D721Med (cell line): ENCODE data around the gene LGALS7B.
"Not testable (repeated sequence)": the region's sequence is repeated elsewhere in the genome, so short reads cannot be mapped to it uniquely, and the experiment has no call there.

ENCODE experiments used
- DNase-seq: peaks from one replicate; pipeline ENCODE4 v3.0.0; 2011; ENCODE audit warnings: low spot score; ENCODE audit not compliant: insufficient read length
- FAIRE-seq: peaks from 2 replicates; lab custom pipeline; 2011; peaks lifted over from hg19 to GRCh38; lab: Jason Lieb, UNC
- TF ChIP-seq, protein P1 (sequence below): IDR thresholded peaks from 2 replicates; pipeline ENCODE4 v1.5.1; 2012; ENCODE audit warnings: mild to moderate bottlenecking, control low read depth; ENCODE audit not compliant: insufficient read depth; ENCODE audit errors: missing control alignments

LGALS7B gene

DNA sequence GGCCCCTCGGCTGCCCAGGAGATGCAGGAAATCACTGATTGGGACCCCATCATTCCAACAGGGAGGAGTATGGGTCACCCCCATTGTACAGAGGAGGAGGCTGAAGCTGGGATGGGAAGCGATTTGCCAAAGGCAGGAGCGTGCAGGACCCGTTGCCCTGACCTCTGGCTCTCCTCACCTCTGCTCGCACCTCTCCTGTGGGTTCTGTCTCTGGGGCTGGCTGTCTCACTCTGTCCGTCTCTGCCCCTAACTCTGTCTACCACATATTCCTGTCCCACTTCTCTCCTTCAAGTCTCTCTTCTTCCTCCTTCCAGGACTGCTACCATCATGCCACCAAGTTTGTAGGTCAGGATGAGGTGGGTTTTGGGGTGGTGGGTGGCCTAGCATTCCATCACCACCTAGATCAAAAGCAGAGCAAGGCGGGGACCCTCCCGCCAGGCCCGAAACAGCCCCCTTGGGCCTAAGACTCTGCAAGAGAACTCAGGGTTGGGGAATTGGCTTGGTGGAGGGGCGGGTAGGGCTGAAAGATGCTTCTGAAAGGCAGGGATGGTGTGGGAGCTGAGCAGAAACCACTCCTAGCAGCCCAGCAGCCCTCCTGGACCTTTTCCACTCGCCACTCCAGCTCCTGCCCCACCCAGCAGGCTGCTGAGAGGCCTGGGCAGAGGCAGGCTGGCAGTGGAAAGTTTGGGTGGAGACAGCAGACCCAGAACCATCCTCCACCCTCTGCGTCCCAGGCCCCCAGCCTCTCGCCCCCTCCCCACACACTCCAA lies 14.6 kb upstream of the LGALS7B start:
- DNase-seq (no peak), FAIRE-seq (no peak)
- TF ChIP-seq, protein P1, sequence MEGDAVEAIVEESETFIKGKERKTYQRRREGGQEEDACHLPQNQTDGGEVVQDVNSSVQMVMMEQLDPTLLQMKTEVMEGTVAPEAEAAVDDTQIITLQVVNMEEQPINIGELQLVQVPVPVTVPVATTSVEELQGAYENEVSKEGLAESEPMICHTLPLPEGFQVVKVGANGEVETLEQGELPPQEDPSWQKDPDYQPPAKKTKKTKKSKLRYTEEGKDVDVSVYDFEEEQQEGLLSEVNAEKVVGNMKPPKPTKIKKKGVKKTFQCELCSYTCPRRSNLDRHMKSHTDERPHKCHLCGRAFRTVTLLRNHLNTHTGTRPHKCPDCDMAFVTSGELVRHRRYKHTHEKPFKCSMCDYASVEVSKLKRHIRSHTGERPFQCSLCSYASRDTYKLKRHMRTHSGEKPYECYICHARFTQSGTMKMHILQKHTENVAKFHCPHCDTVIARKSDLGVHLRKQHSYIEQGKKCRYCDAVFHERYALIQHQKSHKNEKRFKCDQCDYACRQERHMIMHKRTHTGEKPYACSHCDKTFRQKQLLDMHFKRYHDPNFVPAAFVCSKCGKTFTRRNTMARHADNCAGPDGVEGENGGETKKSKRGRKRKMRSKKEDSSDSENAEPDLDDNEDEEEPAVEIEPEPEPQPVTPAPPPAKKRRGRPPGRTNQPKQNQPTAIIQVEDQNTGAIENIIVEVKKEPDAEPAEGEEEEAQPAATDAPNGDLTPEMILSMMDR: no peak

DNA sequence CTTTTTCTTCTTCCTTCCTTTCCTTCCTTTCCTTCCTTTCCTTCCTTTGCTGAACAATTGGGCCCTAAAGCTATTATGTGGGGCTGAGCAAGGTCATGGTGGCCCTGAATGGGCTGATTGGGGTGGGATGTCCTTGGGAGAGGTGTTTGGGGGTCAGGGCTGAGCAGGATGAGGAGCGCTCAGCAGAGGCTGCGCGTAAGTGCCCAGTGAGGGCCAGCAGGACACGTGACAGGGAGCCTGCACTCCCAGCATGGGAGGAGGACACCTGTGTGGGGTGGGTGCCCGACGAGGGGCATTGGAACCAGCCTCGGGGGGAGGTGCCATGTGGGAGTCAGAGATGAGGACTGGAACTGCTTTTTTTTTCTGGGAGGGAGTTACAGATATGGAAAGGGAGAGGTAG lies 10.3 kb upstream of the LGALS7B start:
- FAIRE-seq: no peak
- TF ChIP-seq, protein P1: no peak
- no peak for DNase-seq

DNA sequence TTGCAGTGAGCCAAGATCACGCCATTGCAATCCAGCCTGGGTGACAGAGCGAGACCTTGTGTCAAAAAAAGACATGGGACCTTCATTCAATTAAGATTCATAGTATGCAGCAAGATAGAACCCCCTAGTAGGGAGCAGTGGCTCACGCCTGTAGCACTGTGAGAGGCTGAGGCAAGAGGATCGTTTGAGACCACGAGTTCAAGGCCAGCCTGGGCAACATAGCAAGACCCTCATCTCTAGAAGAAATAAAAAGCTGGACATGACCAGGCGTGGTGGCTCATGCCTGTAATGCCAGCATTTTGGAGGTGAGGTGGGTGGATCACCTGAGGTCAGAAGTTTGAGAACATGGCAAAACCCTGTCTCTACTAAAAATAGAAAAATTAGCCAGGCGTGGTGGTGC lies 8.6 kb upstream of the LGALS7B start:
- TF ChIP-seq, protein P1: no peak
- FAIRE-seq (no peak), DNase-seq (no peak)

DNA sequence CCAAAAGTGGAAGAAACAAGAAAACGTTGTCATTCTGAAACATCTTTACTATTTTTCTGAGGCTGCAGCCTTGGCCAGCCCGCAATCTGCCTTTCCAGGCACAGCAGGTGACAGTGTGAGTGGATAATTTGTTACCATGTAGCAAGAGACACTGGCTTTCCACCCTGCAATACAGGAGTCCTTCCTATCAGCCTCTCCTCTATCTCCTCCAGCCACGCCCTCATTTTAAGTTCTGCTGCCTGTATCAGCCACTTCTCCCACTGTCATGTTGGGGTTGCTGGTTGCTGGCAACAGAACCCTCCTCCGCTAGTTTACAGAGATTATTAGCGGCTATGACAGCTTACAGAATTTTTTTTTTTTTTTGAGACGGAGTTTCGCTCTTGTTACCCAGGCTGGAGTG lies 7.9 kb upstream of the LGALS7B start:
- no peak for DNase-seq
- TF ChIP-seq, protein P1: no peak
- no peak for FAIRE-seq

DNA sequence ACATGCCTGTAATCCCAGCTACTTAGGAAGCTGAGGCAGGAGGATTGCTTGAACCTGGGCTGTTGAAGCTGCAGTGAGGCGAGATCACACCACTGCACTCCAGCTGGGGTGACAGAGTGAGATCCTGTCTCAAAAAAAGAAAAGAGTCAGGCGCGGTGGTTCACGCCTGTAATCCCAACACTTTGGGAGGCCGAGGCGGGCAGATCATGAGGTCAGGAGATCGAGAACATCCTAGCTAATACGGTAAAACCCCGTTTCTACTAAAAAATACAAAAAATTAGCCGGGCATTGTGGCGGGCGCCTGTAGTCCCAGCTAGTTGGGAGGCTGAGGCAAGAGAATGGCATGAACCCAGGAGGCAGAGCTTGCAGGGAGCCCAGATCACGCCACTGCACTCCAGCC lies 6.8 kb upstream of the LGALS7B start:
- DNase-seq, FAIRE-seq: not testable (repeated sequence)

DNA sequence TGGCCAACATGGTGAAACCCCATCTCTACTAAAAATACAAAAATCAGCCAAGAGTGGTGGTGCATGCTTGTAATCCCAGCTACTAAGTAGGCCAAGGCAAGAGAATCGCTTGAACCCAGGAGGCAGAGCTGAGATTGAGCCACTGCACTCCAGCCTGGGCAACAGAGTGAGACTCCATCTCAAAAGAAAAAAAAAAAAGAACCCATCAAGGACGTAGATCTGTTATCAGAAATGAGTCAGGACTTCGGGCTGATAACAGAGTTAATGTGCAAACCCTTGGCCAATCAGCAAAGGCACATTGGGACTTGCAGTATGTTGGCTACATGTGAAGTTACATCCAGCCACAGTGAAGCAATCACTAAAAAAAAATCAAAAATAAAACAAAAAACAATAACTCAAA lies 4.8 kb upstream of the LGALS7B start:
- DNase-seq (no peak), FAIRE-seq (no peak)
- TF ChIP-seq, protein P1: no peak

DNA sequence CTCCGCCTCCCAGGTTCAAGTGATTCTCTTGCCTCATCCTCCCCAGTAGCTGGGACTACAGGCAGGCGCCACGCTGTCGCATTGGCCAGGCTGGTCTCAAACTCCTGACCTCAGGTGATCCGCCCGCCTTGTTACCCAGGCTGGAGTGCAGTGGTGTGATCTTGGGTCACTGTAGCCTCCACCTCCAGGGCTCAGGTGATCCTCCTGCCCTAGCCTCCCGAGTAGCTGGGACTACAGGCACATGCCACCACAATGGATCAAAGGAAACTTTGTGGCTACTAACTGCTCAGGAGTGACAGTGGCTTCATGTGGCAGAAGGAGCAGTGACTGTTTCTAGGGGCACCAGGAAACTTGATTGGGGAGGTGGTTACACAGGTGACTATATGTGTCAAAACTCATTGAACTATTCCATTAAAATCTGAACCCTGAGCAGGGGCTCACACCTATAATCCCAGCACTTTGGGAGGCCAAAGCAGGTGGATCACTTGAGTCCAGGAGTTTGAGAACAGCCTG lies 3.8 kb upstream of the LGALS7B start:
- TF ChIP-seq, protein P1: no peak
- DNase-seq (no peak), FAIRE-seq (no peak)

DNA sequence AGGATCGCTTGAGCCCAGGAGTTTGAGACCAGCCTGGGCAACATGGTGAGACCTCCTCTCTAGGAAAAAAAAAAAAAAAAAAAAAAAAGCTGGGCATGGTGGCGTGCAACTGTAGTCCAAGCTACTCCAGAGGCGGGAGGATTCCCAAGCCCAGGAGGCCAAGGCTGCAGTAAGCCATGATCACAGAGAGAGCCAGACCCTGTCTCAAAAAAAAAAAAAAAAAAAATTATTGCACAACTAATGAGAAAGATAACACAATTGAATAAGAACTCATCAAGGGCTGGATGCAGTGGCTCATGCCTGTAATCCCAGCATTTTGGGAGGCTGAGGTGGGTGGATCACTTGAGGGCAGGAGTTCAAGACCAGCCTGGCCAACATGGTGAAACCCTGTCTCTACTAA lies 2.9 kb upstream of the LGALS7B start:
- not testable (repeated sequence) for DNase-seq, FAIRE-seq
